Sigmoid colon (tissue), 7 donors: Measurements from ENCODE around the gene SIM1. TPM values are rescaled to one million over a fixed set of nuclear protein-coding genes. Genes with fewer than 3 reads are reported as not detected.

ENCODE experiments used
- DNase-seq: peaks from one replicate; pipeline ENCODE4 v3.0.0-alpha.2; 2019
- H3K27ac ChIP-seq, 4 donors: fragments of 200-600 bp; sonication (generic); one replicate each; pipeline ENCODE4 v1.5.1; 2016 to 2019; ENCODE audit warnings: mild to moderate bottlenecking in 1 of 4
- H3K27me3 ChIP-seq, 3 donors: fragments of 200-600 bp; sonication (generic); one replicate each; pipeline ENCODE4 v1.5.1; 2019; ENCODE audit warnings: mild to moderate bottlenecking in 1 of 3
- H3K36me3 ChIP-seq, 4 donors: fragments of 200-600 bp; sonication (generic); one replicate each; pipeline ENCODE4 v1.5.1; 2016 to 2019
- H3K4me1 ChIP-seq, 4 donors: fragments of 200-600 bp; sonication (generic); one replicate each; pipeline ENCODE4 v1.5.1; 2017 to 2019
- H3K4me3 ChIP-seq, 4 donors: fragments of 200-600 bp; sonication (generic); one replicate each; pipeline ENCODE4 v1.5.1; 2017 to 2019; ENCODE audit warnings: mild to moderate bottlenecking in 2 of 4, moderate library complexity in 1 of 4
- H3K9me3 ChIP-seq, 4 donors: fragments of 200-600 bp in 3 of 4; sonication (generic) in 3 of 4; one replicate each; pipeline versions ENCODE4 v1.5.1 to v1.6.1; 2013 to 2019
- EP300 ChIP-seq, 4 donors: sonication (generic); formaldehyde crosslinking; IDR thresholded peaks; one replicate each; pipeline ENCODE4 v1.6.1; 2017; ENCODE audit warnings: antibody characterized with exemption in 4 of 4
- POLR2A ChIP-seq, 2 donors: fragments of 450-650 bp; IDR thresholded peaks; one replicate each; pipeline ENCODE4 v1.6.1; 2016; ENCODE audit warnings: antibody characterized with exemption in 2 of 2, mild to moderate bottlenecking in 2 of 2, moderate library complexity in 2 of 2
- POLR2AphosphoS5 ChIP-seq, 4 donors: sonication (generic); formaldehyde crosslinking; IDR thresholded peaks; one replicate each; pipeline ENCODE4 v1.6.1; 2017; ENCODE audit warnings: antibody characterized with exemption in 4 of 4
- WGBS, 2 donors: extraction: QIAGEN DNeasy Blood & Tissue Kit; methylation state at CpG; one replicate each; pipeline ENCODE4 v1.1.7; 2013; 5-methylcytosine and 5-hydroxymethylcytosine counted together
- intact Hi-C: fragments of 100-400 bp; cut with DNase I; formaldehyde crosslinking; loops from one replicate; pipeline ENCODE4 v1.15.1; 2023
- polyA plus RNA-seq, 3 donors: library from polyadenylated mRNA; stranded (reverse); fragments of 200-250 nt; gene quantifications; one replicate each; pipeline ENCODE4 v1.2.3, GENCODE V29; 2013
- total RNA-seq, 4 donors: library from RNA; depleted of rRNA; stranded (reverse); fragments of >200 nt; gene quantifications; one replicate each; pipeline ENCODE4 v1.1.0, GENCODE V29; 2016
- TF ChIP-seq, protein P1 (sequence below), 4 experiments: fragments of 450-650 bp in 3 of 4; fragments of 200-600 bp in 1 of 4; IDR thresholded peaks; one replicate each; pipeline ENCODE4 v1.5.1; 2016 to 2019; ENCODE audit warnings: antibody characterized with exemption in 4 of 4, mild to moderate bottlenecking in 3 of 4, moderate library complexity in 2 of 4
- donor health status: healthy with polysubstance abuse.
- donor health status: Bipolar disorder and iron deficiency.
- donor health status: healthy.

SIM1 gene
- total and polyA plus RNA-seq, 7 donors: not detected

DNA sequence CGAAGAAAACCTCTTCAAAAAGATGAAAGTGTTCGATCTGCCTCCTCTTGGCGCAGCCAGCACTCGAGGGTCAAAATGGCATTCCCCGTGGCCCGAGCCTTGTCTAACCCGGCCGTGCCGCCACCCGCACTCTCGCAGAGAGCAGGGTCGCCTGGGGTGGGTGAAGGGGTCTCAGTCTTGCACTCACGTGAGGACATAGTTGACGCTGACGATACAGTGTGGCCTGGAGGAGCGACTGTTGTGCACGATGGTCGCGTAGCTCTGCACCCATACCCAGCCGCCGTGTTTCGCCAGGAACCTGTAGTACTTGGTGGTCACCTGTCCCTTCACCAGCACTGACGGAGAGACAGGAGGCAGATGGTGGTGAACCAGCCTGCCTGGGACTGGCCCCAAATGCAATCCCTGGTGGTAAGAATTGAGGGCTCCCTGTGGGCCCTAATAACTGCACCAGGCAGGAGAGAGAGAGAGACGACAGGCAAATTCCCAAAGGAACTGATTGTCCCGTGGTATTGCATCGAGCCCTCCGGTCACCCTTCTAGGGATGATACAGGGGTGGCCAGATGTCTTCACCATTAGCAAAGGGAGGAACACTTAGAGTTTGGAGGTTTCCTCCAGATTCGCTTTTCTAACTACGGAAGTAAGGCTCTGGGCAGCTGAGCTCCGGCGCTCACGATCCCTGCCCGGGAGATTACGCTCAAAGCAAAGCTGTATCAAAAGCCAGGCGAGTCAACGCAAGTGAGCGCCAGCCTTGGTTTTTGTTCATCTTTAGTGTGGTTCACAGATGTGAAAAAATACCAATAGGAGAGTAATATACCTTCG lies 17.4 kb downstream of the SIM1 start:
- H3K36me3 ChIP-seq: no peaks in the 10 kb centered on the region
- no peak for TF ChIP-seq EP300 (IDR thresholded peaks at IDR 0.05)
- TF ChIP-seq POLR2AphosphoS5 (IDR thresholded peaks at IDR 0.05): no peak
- TF ChIP-seq, protein P1, sequence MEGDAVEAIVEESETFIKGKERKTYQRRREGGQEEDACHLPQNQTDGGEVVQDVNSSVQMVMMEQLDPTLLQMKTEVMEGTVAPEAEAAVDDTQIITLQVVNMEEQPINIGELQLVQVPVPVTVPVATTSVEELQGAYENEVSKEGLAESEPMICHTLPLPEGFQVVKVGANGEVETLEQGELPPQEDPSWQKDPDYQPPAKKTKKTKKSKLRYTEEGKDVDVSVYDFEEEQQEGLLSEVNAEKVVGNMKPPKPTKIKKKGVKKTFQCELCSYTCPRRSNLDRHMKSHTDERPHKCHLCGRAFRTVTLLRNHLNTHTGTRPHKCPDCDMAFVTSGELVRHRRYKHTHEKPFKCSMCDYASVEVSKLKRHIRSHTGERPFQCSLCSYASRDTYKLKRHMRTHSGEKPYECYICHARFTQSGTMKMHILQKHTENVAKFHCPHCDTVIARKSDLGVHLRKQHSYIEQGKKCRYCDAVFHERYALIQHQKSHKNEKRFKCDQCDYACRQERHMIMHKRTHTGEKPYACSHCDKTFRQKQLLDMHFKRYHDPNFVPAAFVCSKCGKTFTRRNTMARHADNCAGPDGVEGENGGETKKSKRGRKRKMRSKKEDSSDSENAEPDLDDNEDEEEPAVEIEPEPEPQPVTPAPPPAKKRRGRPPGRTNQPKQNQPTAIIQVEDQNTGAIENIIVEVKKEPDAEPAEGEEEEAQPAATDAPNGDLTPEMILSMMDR (IDR thresholded peaks at IDR 0.05): no peak
- TF ChIP-seq POLR2A (IDR thresholded peaks at IDR 0.05): no peak
- intact Hi-C loops: no loop called here
- no peak overlapping the region for H3K27ac ChIP-seq
- DNase-seq: no peak
- WGBS, 2 donors: 7 to 18% methylated on average over 38 of the region's 38 CpGs
- peaks cover 0 to 21% (median 19%) of the 10 kb centered on the region in 4 donors for H3K4me1 ChIP-seq
- peaks cover 46 to 96% (median 75%) of the 10 kb centered on the region in 3 donors for H3K27me3 ChIP-seq
- H3K9me3 ChIP-seq: no peaks in the 10 kb centered on the region
- no peak overlapping the region for H3K4me3 ChIP-seq

- peaks cover 0 to 21% (median 19%) of the 10 kb centered on the region in 4 donors for H3K4me1 ChIP-seq
- no peak overlapping the region for H3K4me3 ChIP-seq
- DNase-seq: no peak
- peaks cover 39 to 87% (median 70%) of the 10 kb centered on the region in 3 donors for H3K27me3 ChIP-seq
- H3K36me3 ChIP-seq: no peaks in the 10 kb centered on the region
- intact Hi-C loops: no loop called here
- no peak overlapping the region for H3K27ac ChIP-seq
- 6 to 8% methylated on average over 23 of the region's 23 CpGs for WGBS, 2 donors
- H3K9me3 ChIP-seq: no peaks in the 10 kb centered on the region
- TF ChIP-seq POLR2A (IDR thresholded peaks at IDR 0.05) (no peak), POLR2AphosphoS5 (IDR thresholded peaks at IDR 0.05) (no peak), EP300 (IDR thresholded peaks at IDR 0.05) (no peak)
- TF ChIP-seq, protein P1 (IDR thresholded peaks at IDR 0.05): no peak
Measured at GRCh38 chr6:100446115-100447080, 18.3 kb downstream of the SIM1 start.

- intact Hi-C loops: no loop called here
- no peaks in the 10 kb centered on the region for H3K36me3 ChIP-seq
- no peak for TF ChIP-seq POLR2A (IDR thresholded peaks at IDR 0.05)
- TF ChIP-seq, protein P1 (IDR thresholded peaks at IDR 0.05): no peak
- no peak for TF ChIP-seq POLR2AphosphoS5 (IDR thresholded peaks at IDR 0.05)
- TF ChIP-seq EP300 (IDR thresholded peaks at IDR 0.05): no peak
- 39 to 56% methylated on average over 3 of the region's 3 CpGs for WGBS, 2 donors
- peaks cover 35 to 78% (median 62%) of the 10 kb centered on the region in 3 donors for H3K27me3 ChIP-seq
- H3K4me1 ChIP-seq: peaks cover 0 to 21% (median 19%) of the 10 kb centered on the region in 4 donors
- H3K27ac ChIP-seq: no peak overlapping the region
- no peak for DNase-seq
- H3K9me3 ChIP-seq: no peaks in the 10 kb centered on the region
- no peak overlapping the region for H3K4me3 ChIP-seq
Measured at GRCh38 chr6:100445512-100445911, 19.2 kb downstream of the SIM1 start.

DNA sequence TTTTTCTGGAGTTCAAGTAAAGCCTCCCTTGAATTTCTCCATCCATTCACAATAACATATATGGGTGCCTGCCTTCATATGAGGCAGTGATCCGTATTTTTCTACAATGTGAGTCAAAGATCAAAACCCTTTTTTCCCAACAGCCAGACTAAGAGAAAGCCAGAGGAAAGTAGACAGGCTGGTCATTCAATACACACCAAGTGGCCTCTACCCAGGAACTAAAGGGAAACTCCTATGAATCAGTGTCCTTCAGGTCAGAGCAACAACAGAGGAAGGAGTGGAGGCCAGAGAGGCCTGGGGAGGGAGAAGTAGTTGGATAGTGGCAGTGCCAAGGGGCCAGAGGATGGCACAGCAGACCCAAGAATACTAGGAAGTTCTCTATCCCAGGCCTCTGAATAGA lies 23.8 kb downstream of the SIM1 start:
- WGBS, 2 donors: 68 to 90% methylated on average over 1 of the region's 1 CpG
- H3K4me3 ChIP-seq: no peak overlapping the region
- peaks cover under 1 to 32% (median 17%) of the 10 kb centered on the region in 3 donors for H3K27me3 ChIP-seq
- no peaks in the 10 kb centered on the region for H3K36me3 ChIP-seq
- no peak for TF ChIP-seq POLR2AphosphoS5 (IDR thresholded peaks at IDR 0.05)
- TF ChIP-seq, protein P1 (IDR thresholded peaks at IDR 0.05): no peak
- no peak for TF ChIP-seq EP300 (IDR thresholded peaks at IDR 0.05)
- TF ChIP-seq POLR2A (IDR thresholded peaks at IDR 0.05): no peak
- H3K9me3 ChIP-seq: no peaks in the 10 kb centered on the region
- H3K27ac ChIP-seq: no peak overlapping the region
- no peaks in the 10 kb centered on the region for H3K4me1 ChIP-seq
- DNase-seq: no peak
- intact Hi-C loops: no loop called here
